GM19372 (cell line): ENCODE data around the gene DCXR.

Experiments used
- ATAC-seq: cut with Tn5 transposase; IDR thresholded peaks from one replicate; pipeline ENCODE4 v1.9.1; 2021; ENCODE audit warnings: mild to moderate bottlenecking, low read depth, moderate library complexity; ENCODE audit not compliant: unreplicated experiment

DCXR gene

GRCh38 chr17:82015311-82015971 is 22.1 kb downstream of the DCXR start:
- ATAC-seq = no peak

- no peak for ATAC-seq
Measured at GRCh38 chr17:82014971-82015310, 22.6 kb downstream of the DCXR start.

GRCh38 chr17:82014432-82014831 is 23.1 kb downstream of the DCXR start:
- no peak for ATAC-seq

GRCh38 chr17:82013772-82014321 is 23.6 kb downstream of the DCXR start:
- ATAC-seq = no peak

- no peak for ATAC-seq
Measured at GRCh38 chr17:82013341-82013740, 24.2 kb downstream of the DCXR start.

- ATAC-seq = no peak
Measured at GRCh38 chr17:82012640-82013295, 24.7 kb downstream of the DCXR start.

GRCh38 chr17:82012261-82012639 is 25.2 kb downstream of the DCXR start:
- ATAC-seq = no peak

- no peak for ATAC-seq
Measured at GRCh38 chr17:82011617-82012187, 25.8 kb downstream of the DCXR start.

GRCh38 chr17:82010575-82011525 is 26.6 kb downstream of the DCXR start:
- ATAC-seq = no peak

- ATAC-seq = no peak
Measured at GRCh38 chr17:82009413-82009812, 28.1 kb downstream of the DCXR start.

GRCh38 chr17:82008941-82009405 is 28.5 kb downstream of the DCXR start:
- ATAC-seq = no peak

- ATAC-seq = no peak
Measured at GRCh38 chr17:82008258-82008940, 29.1 kb downstream of the DCXR start.

- no peak for ATAC-seq
Measured at GRCh38 chr17:82007495-82008257, 29.8 kb downstream of the DCXR start.

- no peak for ATAC-seq
Measured at GRCh38 chr17:82007228-82007494, 30.3 kb downstream of the DCXR start.

- no peak for ATAC-seq
Measured at GRCh38 chr17:82006468-82007227, 30.8 kb downstream of the DCXR start.

GRCh38 chr17:82005701-82006348 is 31.7 kb downstream of the DCXR start:
- ATAC-seq = no peak

- ATAC-seq = no peak
Measured at GRCh38 chr17:82004517-82005455, 32.7 kb downstream of the DCXR start.
